K562 (cell line): Measurements from ENCODE around the gene UBA52. TPM values are rescaled to one million over a fixed set of nuclear protein-coding genes. Genes with fewer than 3 reads are reported as not detected.

Source experiments
- EP400 ChIP-seq: fragments of 450-650 bp; IDR thresholded peaks from 2 replicates; pipeline ENCODE4 v1.6.1; 2017; ENCODE audit warnings: antibody characterized with exemption, mild to moderate bottlenecking, moderate library complexity
- MYNN ChIP-seq, 2 experiments: sonication (generic); formaldehyde crosslinking in 1 of 2; IDR thresholded peaks; 2 replicates each; pipeline versions ENCODE4 v1.5.0 to v1.6.1; 2016 to 2020; ENCODE audit warnings: antibody characterized with exemption in 1 of 2, missing genetic modification reagents in 1 of 2
- POLR2G ChIP-seq: fragments of 200-400 bp; formaldehyde crosslinking; IDR thresholded peaks from 2 replicates; pipeline ENCODE4 v1.6.1; 2017; ENCODE audit warnings: low read depth, mild to moderate bottlenecking, antibody characterized with exemption, low read length, moderate library complexity
- RBBP5 ChIP-seq: fragments of 200-600 bp; sonication (generic); IDR thresholded peaks from 2 replicates; pipeline ENCODE4 v1.6.1; 2012; ENCODE audit warnings: borderline replicate concordance, mild to moderate bottlenecking, low read length, control low read depth, inconsistent platforms; ENCODE audit not compliant: insufficient read depth, poor library complexity, severe bottlenecking
- ZKSCAN8 ChIP-seq: fragments of 200-800 bp; sonication (Bioruptor generic); IDR thresholded peaks from 2 replicates; pipeline ENCODE4 v1.6.1; 2016; ENCODE audit warnings: missing genetic modification characterization, missing compliant biosample characterization
- polyA plus RNA-seq, 8 experiments: library from polyadenylated mRNA; depleted of rRNA in 4 of 8; stranded (reverse) in 5 of 8; unstranded in 3 of 8; fragments of >200 nt; fragmentation: Nextera tagmentation in 2 of 8; fragmentation: Illumina TruSeq in 1 of 8; extraction: Ambion mirVana in 2 of 8; extraction: Trizol in 1 of 8; gene quantifications; 2 replicates each; pipeline versions ENCODE4 v1.2.1 to v1.2.3, GENCODE V29; 2011 to 2014; ENCODE audit warnings: inconsistent platforms in 1 of 8, missing spikeins in 1 of 8
- total RNA-seq, 7 experiments: library from RNA; depleted of rRNA in 6 of 7; stranded (reverse); fragments of >200 nt in 6 of 7; fragmentation: Illumina TruSeq in 2 of 7; extraction: Trizol in 2 of 7; gene quantifications; 2 replicates each; pipeline versions ENCODE4 v1.2.1 to v1.2.3, GENCODE V29; 2011 to 2021; ENCODE audit warnings: low replicate concordance in 1 of 7
- TF ChIP-seq, protein P1 (sequence below), 2 experiments: fragments of 450-650 bp; conservative IDR thresholded peaks; 2 replicates each; pipeline ENCODE4 v1.6.1; 2017; ENCODE audit warnings: mild to moderate bottlenecking in 2 of 2, moderate library complexity in 2 of 2
- TF ChIP-seq, protein P2 (sequence below): sonication (generic); formaldehyde crosslinking; IDR thresholded peaks from 2 replicates; pipeline ENCODE4 v1.8.0; 2022; ENCODE audit warnings: mild to moderate bottlenecking, missing genetic modification reagents

The UBA52 gene
- total and polyA plus RNA-seq, 9 of the 15 experiments (the other 6 are each of a cell fraction or from before 2014, with no cell fraction given): 1,110 to 2,751 (median 1,733) TPM

DNA sequence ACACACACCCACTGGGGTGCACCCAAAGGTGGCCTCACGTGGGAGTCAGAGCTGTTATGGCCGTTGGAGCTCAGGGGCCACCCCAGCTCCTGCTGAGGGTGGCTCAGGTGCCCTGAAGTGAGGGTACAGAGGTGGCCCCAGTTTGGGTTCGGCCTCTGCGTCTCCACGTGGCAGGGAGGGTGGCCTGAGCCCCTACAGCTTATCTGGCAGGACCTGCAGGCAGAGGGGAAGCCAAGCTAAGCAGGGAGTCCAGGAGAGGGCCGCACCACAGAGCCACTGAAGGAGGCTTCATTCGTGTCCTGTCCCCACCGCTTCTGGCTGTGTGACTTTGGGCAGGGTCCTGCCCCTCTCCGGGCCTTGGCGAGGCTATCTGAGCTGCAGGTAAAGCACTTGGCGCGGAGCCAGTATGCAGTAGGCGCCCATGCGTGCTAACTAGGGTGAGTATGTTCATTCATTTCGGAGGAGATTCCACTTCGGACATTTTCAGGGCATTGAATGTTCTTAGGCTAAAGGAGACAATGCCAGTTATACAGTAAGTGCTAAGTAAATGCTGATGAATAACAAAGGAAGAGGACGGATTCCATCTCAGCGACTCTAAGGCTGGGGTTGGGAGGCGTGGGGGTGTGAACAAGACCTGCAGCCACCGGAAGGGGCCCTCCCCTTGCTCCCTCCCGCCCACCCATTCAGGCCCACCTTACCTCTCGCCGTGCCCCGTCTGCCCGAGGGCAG, 21.9 kb downstream of the UBA52 start (continued):
- TF ChIP-seq ZKSCAN8 (CRISPR knock-in tag) (peak; percentile 96), EP400 (peak; percentile 27; the same call in 1 of the 2 replicates), MYNN (IDR thresholded peaks at IDR 0.05) (0 out of 2 replicates have a peak, but pooled peaks have one; percentile 18), MYNN (CRISPR knock-in tag; IDR thresholded peaks at IDR 0.05) (no peak), POLR2G (peak; percentile 50; the same call in 1 of the 2 replicates), RBBP5 (peak; percentile 28)
- TF ChIP-seq, protein P1, sequence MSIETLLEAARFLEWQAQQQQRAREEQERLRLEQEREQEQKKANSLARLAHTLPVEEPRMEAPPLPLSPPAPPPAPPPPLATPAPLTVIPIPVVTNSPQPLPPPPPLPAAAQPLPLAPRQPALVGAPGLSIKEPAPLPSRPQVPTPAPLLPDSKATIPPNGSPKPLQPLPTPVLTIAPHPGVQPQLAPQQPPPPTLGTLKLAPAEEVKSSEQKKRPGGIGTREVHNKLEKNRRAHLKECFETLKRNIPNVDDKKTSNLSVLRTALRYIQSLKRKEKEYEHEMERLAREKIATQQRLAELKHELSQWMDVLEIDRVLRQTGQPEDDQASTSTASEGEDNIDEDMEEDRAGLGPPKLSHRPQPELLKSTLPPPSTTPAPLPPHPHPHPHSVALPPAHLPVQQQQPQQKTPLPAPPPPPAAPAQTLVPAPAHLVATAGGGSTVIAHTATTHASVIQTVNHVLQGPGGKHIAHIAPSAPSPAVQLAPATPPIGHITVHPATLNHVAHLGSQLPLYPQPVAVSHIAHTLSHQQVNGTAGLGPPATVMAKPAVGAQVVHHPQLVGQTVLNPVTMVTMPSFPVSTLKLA (conservative IDR thresholded peaks at IDR 0.05): peak; percentile 31 to 34; a peak in 3 of 4 replicates
- TF ChIP-seq, protein P2, sequence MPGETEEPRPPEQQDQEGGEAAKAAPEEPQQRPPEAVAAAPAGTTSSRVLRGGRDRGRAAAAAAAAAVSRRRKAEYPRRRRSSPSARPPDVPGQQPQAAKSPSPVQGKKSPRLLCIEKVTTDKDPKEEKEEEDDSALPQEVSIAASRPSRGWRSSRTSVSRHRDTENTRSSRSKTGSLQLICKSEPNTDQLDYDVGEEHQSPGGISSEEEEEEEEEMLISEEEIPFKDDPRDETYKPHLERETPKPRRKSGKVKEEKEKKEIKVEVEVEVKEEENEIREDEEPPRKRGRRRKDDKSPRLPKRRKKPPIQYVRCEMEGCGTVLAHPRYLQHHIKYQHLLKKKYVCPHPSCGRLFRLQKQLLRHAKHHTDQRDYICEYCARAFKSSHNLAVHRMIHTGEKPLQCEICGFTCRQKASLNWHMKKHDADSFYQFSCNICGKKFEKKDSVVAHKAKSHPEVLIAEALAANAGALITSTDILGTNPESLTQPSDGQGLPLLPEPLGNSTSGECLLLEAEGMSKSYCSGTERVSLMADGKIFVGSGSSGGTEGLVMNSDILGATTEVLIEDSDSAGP (CRISPR knock-in tag): no peak
